Ramos (cell line): ENCODE results near the gene STK40.

Experiments
- in situ Hi-C: fragments of 300-500 bp; cut with MboI; formaldehyde crosslinking; loops from one replicate; pipeline ENCODE4 v1.14.3; 2022; ENCODE audit warnings: low sequenced_read_pairs; ENCODE audit not compliant: unreplicated experiment

STK40 gene

DNA sequence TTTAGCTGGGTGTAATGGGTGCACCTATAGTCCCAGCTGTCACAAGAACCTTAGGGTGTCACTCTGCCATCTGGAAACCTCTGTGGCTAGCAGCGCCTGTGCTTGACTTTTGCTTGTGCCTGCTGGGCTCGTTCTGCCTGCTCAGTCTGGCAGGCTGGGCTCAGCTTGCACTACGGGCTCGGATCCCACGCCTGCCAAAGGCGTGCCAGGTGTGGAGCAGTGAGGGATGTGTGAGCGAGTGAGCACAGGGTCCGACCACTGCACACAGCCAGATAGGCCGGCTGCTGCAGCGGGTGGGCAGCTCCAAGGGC, 14.7 kb upstream of the STK40 start:
- in situ Hi-C loops, result no loop called here

DNA sequence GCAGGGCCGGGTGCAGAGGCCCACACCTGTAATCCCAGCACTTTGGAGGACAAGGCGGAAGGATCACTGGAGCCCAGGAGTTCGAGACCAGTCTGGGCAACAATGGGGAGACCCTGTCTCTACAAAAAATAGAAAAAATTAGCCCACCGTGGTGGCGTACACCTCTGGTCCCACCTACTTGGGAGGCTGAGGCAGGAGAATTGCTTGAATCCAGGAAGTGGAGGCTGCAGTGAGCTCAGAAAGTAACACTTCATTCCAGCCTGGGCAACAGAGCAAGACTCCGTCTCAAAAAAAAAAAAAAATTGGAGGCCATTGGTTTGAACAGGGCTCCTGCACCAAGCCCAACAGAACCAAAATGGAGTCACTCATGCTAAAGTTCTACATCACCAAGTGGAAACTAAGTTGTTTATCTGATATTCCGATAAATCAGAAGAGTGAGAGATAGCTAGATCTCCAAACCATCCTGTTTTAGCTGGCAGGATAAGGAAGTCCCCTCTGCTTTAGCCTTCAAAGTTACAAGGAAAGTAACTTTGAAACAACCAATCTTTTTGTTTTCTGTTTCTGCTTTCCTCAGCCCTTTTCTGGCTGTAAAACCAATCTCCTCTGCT, 12.8 kb upstream of the STK40 start:
- in situ Hi-C loops, result no loop called here

- in situ Hi-C loops, result no loop called here
These were observed 11.9 kb upstream of the STK40 start, which contains the start of gene LSM10 for GRCh38 chr1:36397378-36398230. LSM10 (minus strand) TSS chr1:36397908; CDS start chr1:36394129, 3,779 bp downstream.

DNA sequence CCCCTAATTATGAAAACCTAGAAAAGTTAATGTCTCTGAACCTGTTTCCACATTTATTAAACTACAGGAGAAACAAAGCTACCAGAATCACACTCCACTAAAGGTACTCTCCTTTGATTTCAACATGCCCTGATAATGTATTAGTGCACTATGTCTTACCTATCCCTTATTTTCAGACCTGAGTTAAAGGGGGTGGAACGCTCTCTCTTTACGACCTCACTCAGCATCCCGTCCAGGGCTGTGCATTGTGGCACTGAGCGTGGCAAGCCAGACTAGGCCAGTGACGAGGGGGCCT, 11.3 kb upstream of the STK40 start:
- in situ Hi-C loops, result no loop called here

DNA sequence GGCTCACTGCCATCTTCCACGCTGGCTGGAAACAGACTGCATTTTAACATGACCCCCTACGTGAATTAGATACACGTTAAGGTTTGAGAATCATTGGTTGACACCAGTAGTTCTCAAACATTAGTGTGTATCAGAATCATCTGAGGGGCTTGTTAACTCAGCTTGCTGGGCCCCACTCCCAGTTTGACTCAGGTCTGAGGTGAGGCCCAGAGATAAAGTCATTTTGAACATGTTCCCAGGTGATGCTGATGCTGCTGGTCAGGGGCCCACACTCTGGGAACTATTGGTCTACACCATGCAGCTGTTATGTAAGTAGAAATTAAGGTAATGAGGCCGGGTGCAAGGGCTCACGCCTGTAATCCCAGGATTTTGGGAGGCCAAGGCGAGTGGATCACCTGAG, 10.6 kb upstream of the STK40 start:
- in situ Hi-C loops, result no loop called here

GRCh38 chr1:36393686-36394085, 8.0 kb upstream of the STK40 start:
- in situ Hi-C loops, result no loop called here

- in situ Hi-C loops, result no loop called here
These were observed 7.1 kb upstream of the STK40 start for GRCh38 chr1:36392836-36393235.

DNA sequence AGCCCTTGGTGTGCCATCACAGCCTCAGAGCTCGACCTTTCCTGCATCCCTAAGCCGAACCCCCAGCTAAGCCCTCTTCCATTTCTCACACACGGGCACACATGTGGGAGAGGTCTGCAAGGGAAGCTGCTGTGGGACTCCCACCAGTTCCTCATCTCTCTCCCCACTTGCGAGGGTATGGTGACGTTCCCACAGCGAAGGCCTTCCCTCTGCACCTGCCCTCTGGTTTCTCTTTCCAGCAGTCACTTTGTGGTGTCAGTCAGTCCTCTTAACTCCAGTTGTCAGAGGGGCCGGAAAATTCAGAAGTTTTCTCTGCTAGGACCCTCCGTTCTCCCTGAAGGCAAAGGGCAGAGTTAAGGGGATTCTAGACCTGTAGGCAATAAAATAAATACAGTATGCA, 5.5 kb upstream of the STK40 start:
- in situ Hi-C loops, result no loop called here

- in situ Hi-C loops, result no loop called here
These were observed 4.7 kb upstream of the STK40 start for GRCh38 chr1:36390411-36390810.

DNA sequence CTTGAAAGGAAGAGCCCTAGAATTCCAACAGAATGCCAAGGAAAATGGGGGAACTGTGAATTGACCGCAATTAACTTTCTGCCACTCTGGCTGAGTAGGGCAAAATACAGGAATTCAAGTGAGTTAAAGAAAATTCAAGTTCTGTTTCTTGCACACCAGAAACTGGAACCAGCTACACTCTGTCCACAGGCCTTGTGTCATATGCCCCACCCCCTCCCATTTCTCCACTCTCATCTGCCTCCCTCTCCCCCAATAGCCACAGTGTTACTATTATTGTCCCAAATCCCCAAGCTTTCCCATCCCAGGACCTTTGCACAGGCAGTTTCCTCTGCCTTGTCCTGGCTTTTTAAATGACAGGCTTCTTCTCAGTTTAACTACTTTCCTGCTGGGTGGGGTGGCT, 4.3 kb upstream of the STK40 start:
- in situ Hi-C loops, result no loop called here

DNA sequence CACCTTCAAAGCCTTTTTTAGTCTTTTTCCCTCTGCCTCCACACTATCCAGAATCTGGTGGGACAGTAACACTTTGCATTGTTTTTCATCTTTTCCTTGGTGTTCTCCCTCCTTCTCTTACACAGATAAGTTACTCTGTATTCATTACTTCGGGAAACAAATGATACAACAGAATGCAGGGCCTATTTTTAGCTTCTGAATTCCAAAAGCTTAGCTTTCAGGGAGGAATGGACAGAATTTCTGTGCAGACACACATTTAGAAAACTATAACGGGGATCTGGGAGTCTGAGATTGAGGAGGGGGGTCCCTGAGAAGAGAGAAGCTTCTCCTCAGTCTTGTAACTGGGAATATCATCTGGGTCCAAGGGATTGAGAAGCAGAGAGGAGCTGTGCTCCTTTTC, 3.5 kb upstream of the STK40 start:
- in situ Hi-C loops, result no loop called here

GRCh38 chr1:36387141-36387949, 1.6 kb upstream of the STK40 start:
- in situ Hi-C loops, result no loop called here

- in situ Hi-C loops, result no loop called here
These were observed 779 bp upstream of the STK40 start for GRCh38 chr1:36386265-36387140.

DNA sequence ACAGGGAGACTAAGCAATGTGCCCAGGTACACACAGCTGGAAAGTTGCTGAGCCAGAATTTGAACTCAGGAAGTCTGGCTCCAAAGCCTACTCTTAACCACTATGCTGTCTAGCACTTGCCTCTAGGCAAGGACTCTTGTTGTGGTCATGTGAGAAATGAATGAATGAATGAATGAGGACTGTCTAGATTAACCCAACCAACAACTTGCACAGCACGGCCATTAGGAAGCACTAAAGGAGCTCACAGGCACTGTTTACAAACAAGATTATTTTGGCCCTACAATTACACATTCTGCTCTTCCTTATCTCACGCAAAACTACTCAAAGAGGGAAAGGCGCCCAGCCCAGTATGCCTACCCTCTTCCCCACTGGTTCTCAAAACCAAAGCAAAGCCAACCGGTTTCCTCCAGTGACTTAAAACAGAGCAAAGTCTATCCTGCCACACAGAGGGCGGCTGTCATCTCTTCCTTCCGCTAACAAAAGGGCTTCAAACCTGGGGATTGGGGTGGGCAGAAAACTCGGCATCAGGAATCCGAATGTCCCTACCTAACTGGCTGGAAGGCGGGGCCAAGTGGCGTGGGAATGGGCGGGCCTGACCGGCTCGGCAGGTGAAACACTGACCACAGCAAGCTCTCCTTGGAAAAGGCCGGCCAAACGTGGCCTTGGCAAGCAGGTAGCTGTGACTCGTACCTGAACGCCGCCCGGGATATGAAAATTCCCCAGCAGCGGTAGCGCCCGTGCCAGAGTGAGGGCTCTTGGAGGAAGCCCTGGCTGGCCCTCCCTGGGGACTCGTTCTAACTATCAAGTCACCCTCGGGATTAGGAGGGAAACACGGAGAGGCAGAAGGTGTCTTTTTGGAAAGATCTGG, 948 bp downstream of the STK40 start:
- in situ Hi-C loops, result no loop called here

- in situ Hi-C loops, result no loop called here
These were observed 2.5 kb downstream of the STK40 start for GRCh38 chr1:36383240-36383639.

DNA sequence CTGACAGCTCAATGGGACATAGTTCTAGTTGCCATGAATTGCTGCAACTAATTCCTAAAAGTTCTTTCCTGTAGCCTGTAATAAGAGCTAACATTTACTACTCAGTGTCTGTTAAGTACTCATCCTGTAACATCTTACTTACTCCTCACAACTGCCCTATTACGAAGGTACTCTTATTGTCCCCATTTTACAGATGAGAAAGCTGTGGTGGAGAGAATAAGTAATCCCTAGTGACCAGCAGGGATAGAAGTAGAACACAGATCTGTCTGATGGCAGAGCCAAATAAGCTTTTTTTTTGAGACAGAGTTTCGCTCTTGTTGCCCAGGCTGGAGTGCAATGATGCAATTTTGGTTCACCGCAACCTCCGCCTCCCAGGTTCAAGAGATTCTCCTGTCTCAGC, 3.1 kb downstream of the STK40 start:
- in situ Hi-C loops, result no loop called here

DNA sequence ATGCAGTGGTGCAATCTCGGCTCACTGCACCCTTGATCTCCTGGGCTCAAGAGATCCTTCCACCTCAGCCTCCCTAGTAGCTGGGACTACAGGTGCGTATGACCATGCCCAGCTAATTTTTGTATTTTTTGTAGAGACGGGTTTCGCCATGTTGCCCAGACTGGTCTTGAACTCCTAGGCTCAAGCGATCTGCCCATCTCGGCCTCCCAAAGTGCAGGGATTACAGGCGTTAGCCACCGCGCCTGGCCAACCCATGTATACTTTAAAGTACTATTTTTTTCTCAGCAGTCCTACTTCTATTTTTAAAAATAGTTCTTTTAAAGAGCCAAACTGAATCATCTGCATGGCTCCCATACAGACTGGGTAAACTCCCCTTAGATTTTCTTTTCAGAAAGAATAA, 3.5 kb downstream of the STK40 start:
- in situ Hi-C loops, result no loop called here

- in situ Hi-C loops, result no loop called here
These were observed 4.3 kb downstream of the STK40 start for GRCh38 chr1:36381405-36381804.

DNA sequence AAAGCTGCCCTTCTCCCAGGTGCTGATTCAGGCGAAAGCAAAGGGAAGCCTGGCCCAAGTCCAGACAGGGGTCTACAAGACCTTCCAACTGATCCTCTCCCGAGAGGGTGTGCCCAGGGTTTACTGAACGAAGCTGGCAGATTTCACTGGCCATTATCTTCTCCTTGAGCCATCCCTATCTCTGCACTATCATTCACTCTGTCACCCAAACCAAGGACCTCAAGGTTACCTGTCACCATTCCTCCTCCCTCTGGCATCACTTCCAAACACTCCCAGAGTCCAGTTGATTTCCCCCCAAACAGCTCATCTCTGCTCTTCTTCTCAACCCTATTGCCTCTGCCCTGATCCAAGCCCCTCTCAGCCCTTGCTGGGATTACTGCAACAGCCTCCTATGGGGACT, 4.9 kb downstream of the STK40 start:
- in situ Hi-C loops, result no loop called here
